ENCODE results near the gene ZNF814.

- no peak for TF ChIP-seq CTCF (IDR thresholded peaks at IDR 0.05)
- no peak for TF ChIP-seq POLR2AphosphoS5 (IDR thresholded peaks at IDR 0.05; ENCODE audit: insufficient read depth in 1 of 2, low read depth in 1 of 2)
Observed at GRCh38 chr19:57815247-57816075, 73.4 kb downstream of the ZNF814 start.

Measured in vagina (tissue), 2 donors.